Activated T-cell treated with anti-CD3 and anti-CD28 coated beads for 4 hours (primary cell): ENCODE data around the gene PPFIBP1.

Experiments
- DNase-seq: peaks from one replicate; pipeline ENCODE4 v3.0.0-alpha.2; 2020

Gene PPFIBP1

GRCh38 chr12:27523642-27524493, at the start of gene PPFIBP1:
Gene PPFIBP1 (plus strand): TSS chr12:27524206. CDS start chr12:27633397, 109,191 bp downstream.
- peak; percentile 99 for DNase-seq

- DNase-seq: no peak
These were observed 49.7 kb upstream of the PPFIBP1 start for GRCh38 chr12:27474344-27474743.

- DNase-seq: no peak
These were observed 47.0 kb upstream of the PPFIBP1 start for GRCh38 chr12:27477049-27477448.

GRCh38 chr12:27478949-27479348, 45.1 kb upstream of the PPFIBP1 start:
- no peak for DNase-seq

- DNase-seq: no peak
These were observed 44.0 kb upstream of the PPFIBP1 start for GRCh38 chr12:27480016-27480415.

GRCh38 chr12:27486961-27487360, 37.0 kb upstream of the PPFIBP1 start:
- DNase-seq: no peak

GRCh38 chr12:27488479-27488878, 35.5 kb upstream of the PPFIBP1 start:
- DNase-seq: no peak

GRCh38 chr12:27491226-27491625, 32.8 kb upstream of the PPFIBP1 start:
- no peak for DNase-seq

- DNase-seq: no peak
These were observed 30.6 kb upstream of the PPFIBP1 start for GRCh38 chr12:27493260-27493940.

GRCh38 chr12:27497446-27497845, 26.6 kb upstream of the PPFIBP1 start:
- no peak for DNase-seq

- no peak for DNase-seq
These were observed 25.9 kb upstream of the PPFIBP1 start for GRCh38 chr12:27498149-27498548.

- DNase-seq: no peak
These were observed 25.2 kb upstream of the PPFIBP1 start for GRCh38 chr12:27498761-27499160.

GRCh38 chr12:27499377-27499776, 24.6 kb upstream of the PPFIBP1 start:
- no peak for DNase-seq

GRCh38 chr12:27500546-27500945, 23.5 kb upstream of the PPFIBP1 start:
- DNase-seq: no peak

- DNase-seq: no peak
These were observed 22.0 kb upstream of the PPFIBP1 start for GRCh38 chr12:27502021-27502435.

- no peak for DNase-seq
These were observed 19.5 kb upstream of the PPFIBP1 start for GRCh38 chr12:27504507-27504906.

- DNase-seq: no peak
These were observed 18.9 kb upstream of the PPFIBP1 start for GRCh38 chr12:27505109-27505508.

- DNase-seq: no peak
These were observed 18.2 kb upstream of the PPFIBP1 start for GRCh38 chr12:27505761-27506160.

- no peak for DNase-seq
These were observed 17.3 kb upstream of the PPFIBP1 start for GRCh38 chr12:27506645-27507189.

GRCh38 chr12:27508736-27509431, 15.1 kb upstream of the PPFIBP1 start:
- DNase-seq: no peak

GRCh38 chr12:27511031-27511722, 12.8 kb upstream of the PPFIBP1 start:
- no peak for DNase-seq

GRCh38 chr12:27511723-27512045, 12.3 kb upstream of the PPFIBP1 start:
- no peak for DNase-seq
